Epithelial cell of esophagus (primary cell): ENCODE results near the gene ARHGAP26.

Experiments
- DNase-seq: peaks from one replicate; pipeline ENCODE4 v3.0.0; 2010; ENCODE audit warnings: low read depth
- H3K4me3 ChIP-seq: 2 replicates; pipeline ENCODE4 v1.5.1; 2011; ENCODE audit warnings: mild to moderate bottlenecking, low read length, control low read depth
- CTCF ChIP-seq: IDR thresholded peaks from 2 replicates; pipeline ENCODE4 v1.5.1; 2011; ENCODE audit warnings: low read depth, mild to moderate bottlenecking, low read length, control low read depth, inconsistent platforms; ENCODE audit not compliant: insufficient read depth; ENCODE audit errors: missing control alignments

The ARHGAP26 gene

DNA sequence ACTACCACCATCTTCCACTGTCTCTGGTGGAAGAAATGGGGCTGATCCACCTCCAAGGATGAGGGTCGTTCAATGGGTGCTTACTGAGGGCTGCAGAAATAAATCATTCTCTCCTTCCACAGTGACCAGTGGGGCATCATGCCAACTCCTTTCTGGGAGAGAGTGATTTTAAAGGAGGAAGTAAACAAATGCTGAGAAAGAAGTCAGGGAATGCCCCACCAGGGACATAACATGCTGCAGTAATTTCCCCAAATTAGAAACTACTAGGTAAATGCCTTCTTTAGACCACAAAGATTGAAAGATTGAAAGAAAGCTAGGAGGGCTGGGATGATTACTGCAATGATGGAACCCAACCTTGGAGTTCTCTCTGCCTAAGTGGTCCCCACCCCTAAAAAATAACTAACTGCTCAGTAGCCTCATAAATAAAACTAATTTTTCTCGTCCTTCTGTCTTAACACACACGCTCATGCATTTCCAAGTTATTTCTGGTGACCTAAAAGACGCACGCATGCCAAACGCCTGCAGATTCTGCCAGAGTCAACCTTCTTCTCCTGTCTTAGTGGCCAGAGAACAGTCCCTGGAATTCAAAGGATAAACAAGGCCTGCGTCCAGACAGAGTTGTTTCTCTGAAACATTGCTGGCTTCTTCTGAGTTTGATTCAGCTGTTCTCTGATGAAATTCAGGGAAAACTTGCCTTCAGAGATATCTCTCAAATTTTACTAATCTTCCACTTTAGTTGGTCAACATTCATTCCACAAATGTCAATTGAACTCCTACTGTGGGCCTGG is 383.3 kb downstream of the ARHGAP26 start:
- no peak for DNase-seq
- H3K4me3 ChIP-seq = no peak overlapping the region
- no peak for TF ChIP-seq CTCF

GRCh38 chr5:143154510-143155370 is 384.6 kb downstream of the ARHGAP26 start:
- no peak overlapping the region for H3K4me3 ChIP-seq
- peak; percentile 42 for DNase-seq
- no peak for TF ChIP-seq CTCF

DNA sequence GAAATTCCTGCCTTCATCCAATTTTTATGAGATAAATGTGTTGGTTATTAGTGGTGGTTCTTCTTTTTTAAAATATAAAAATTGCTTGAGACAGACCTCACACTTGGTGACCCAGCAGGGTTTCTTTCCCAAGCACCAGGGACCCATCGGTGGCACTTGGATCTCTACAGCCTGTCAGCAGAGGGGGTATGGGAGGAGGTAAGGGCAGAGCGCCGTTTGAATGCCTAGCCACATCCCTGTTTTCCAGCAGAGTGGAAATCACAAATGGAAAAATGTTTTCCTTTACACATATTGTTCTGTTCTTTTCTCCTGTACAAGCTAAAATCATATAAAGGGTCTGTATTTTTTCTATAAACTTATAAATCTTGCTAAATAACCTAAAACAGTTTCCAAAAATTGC is 385.3 kb downstream of the ARHGAP26 start:
- TF ChIP-seq CTCF = no peak
- no peak overlapping the region for H3K4me3 ChIP-seq
- no peak for DNase-seq

DNA sequence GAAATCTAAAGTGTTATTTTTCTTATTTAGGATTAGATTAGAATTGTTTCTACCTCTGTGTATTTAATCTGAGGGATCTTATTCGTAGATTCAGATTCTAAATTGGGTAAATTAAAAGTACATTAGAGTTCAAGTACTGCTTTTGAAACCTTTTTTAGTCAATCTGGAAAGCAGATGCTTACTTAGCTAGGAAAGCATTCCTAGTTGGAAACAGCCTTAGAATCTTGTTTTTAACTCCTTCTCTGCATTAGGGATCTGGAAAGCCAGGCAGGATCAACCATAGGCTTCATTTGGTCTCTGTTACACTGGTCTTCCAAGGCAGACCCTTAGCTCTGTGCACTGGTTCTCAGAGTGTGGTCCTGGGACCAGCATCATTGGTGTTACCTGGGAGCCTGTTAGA is 385.9 kb downstream of the ARHGAP26 start:
- TF ChIP-seq CTCF = no peak
- H3K4me3 ChIP-seq = no peak overlapping the region
- DNase-seq = no peak

- no peak overlapping the region for H3K4me3 ChIP-seq
- no peak for TF ChIP-seq CTCF
- no peak for DNase-seq
These were observed 386.4 kb downstream of the ARHGAP26 start for GRCh38 chr5:143156572-143156971.

GRCh38 chr5:143159031-143159430 is 388.9 kb downstream of the ARHGAP26 start:
- TF ChIP-seq CTCF = no peak
- no peak for DNase-seq

More at GRCh38 chr5:143159031-143159430, 388.9 kb downstream of the ARHGAP26 start:
- no peak overlapping the region for H3K4me3 ChIP-seq
